Measurements from ENCODE around the gene FBLN2.

- TF ChIP-seq SUZ12 (IDR thresholded peaks at IDR 0.05; ENCODE audit: low read depth, low read length) (no peak), MXI1 (IDR thresholded peaks at IDR 0.05; ENCODE audit: borderline replicate concordance, low read depth, low read length) (no peak), EP300 (IDR thresholded peaks at IDR 0.05; ENCODE audit: low read depth in 2 of 2, low read length in 2 of 2) (no peak), EP300 (CRISPR knock-in tag; IDR thresholded peaks at IDR 0.05; ENCODE audit: borderline replicate concordance) (no peak), GATAD1 (CRISPR knock-in tag; IDR thresholded peaks at IDR 0.05) (no peak), CBX5 (CRISPR knock-in tag; IDR thresholded peaks at IDR 0.05; ENCODE audit: borderline replicate concordance) (no peak), CEBPB (IDR thresholded peaks at IDR 0.05; ENCODE audit: borderline replicate concordance, low read depth, low read length) (no peak), POLR2A (IDR thresholded peaks at IDR 0.05; ENCODE audit: insufficient read depth in 1 of 2, low read depth in 2 of 2, low read length in 2 of 2) (no peak), MXD1 (CRISPR knock-in tag; IDR thresholded peaks at IDR 0.05) (no peak), PCBP2 (optimal IDR thresholded peaks at IDR 0.05; ENCODE audit: low read depth, low read length, poor library complexity, severe bottlenecking) (no peak)
Measured at GRCh38 chr3:13567684-13568514, 19.0 kb downstream of the FBLN2 start.

Measured in HepG2 (cell line).